Astrocyte (in vitro differentiated cells and primary cell): ENCODE data around the gene SLC9A1.

ENCODE experiments used
- EZH2 ChIP-seq: IDR thresholded peaks from 2 replicates; pipeline ENCODE4 v1.6.1; 2012; ENCODE audit warnings: mild to moderate bottlenecking, low read length, inconsistent platforms; ENCODE audit not compliant: insufficient read depth
- TF ChIP-seq, protein P1 (sequence below): IDR thresholded peaks from 2 replicates; pipeline ENCODE4 v1.5.1; 2011; ENCODE audit warnings: low read depth, mild to moderate bottlenecking, inconsistent platforms, low read length, moderate library complexity; ENCODE audit not compliant: insufficient read depth

DNA sequence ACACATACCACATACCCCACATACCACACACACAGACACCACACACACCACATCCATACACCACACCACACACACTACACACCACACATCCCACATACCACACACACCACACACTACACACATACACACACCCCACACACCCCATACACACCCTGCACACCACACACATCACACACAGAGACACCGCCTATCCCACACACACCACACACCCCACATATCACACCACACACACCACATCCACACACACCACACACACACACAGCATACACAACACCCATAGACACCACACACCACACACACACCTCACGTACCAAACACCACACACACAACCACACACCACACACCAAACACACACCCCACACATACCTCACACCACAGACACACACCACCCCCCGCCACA is 68.3 kb downstream of the SLC9A1 start:
- TF ChIP-seq, protein P1, sequence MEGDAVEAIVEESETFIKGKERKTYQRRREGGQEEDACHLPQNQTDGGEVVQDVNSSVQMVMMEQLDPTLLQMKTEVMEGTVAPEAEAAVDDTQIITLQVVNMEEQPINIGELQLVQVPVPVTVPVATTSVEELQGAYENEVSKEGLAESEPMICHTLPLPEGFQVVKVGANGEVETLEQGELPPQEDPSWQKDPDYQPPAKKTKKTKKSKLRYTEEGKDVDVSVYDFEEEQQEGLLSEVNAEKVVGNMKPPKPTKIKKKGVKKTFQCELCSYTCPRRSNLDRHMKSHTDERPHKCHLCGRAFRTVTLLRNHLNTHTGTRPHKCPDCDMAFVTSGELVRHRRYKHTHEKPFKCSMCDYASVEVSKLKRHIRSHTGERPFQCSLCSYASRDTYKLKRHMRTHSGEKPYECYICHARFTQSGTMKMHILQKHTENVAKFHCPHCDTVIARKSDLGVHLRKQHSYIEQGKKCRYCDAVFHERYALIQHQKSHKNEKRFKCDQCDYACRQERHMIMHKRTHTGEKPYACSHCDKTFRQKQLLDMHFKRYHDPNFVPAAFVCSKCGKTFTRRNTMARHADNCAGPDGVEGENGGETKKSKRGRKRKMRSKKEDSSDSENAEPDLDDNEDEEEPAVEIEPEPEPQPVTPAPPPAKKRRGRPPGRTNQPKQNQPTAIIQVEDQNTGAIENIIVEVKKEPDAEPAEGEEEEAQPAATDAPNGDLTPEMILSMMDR = no peak
- no peak for TF ChIP-seq EZH2
